Uterus (tissue), 4 donors: ENCODE data around the gene MOGAT1. TPM values are rescaled to one million over a fixed set of nuclear protein-coding genes. Genes with fewer than 3 reads are reported as not detected.

Experiments used
- DNase-seq, 2 donors: peaks; one replicate each; pipeline ENCODE4 v3.0.0-alpha.2; 2019 to 2020
- H3K27ac ChIP-seq, 2 donors: fragments of 200-600 bp; sonication (generic); 1 replicate in 1 of 2; 2 replicates in 1 of 2; pipeline ENCODE4 v1.5.1; 2016 to 2018
- H3K27me3 ChIP-seq, 2 donors: fragments of 200-600 bp; sonication (generic); one replicate each; pipeline ENCODE4 v1.5.1; 2018 to 2019; ENCODE audit warnings: control low read depth in 1 of 2
- H3K36me3 ChIP-seq, 2 donors: fragments of 200-600 bp; sonication (generic); one replicate each; pipeline ENCODE4 v1.5.1; 2019; ENCODE audit warnings: control low read depth in 1 of 2
- H3K4me1 ChIP-seq, 2 donors: fragments of 200-600 bp; sonication (generic); one replicate each; pipeline ENCODE4 v1.5.1; 2018 to 2019; ENCODE audit warnings: control low read depth in 1 of 2
- H3K4me3 ChIP-seq, 2 donors: fragments of 200-600 bp; sonication (generic); 1 replicate in 1 of 2; 2 replicates in 1 of 2; pipeline ENCODE4 v1.5.1; 2018 to 2019; ENCODE audit warnings: mild to moderate bottlenecking in 1 of 2
- H3K9me3 ChIP-seq, 2 donors: fragments of 200-600 bp; sonication (generic); one replicate each; pipeline ENCODE4 v1.5.1; 2019; ENCODE audit warnings: control low read depth in 1 of 2
- POLR2A ChIP-seq, 2 donors: fragments of 450-650 bp; IDR thresholded peaks; one replicate each; pipeline ENCODE4 v1.6.1; 2016; ENCODE audit warnings: antibody characterized with exemption in 2 of 2, mild to moderate bottlenecking in 1 of 2, moderate library complexity in 1 of 2
- intact Hi-C: fragments of 100-400 bp; cut with DNase I; formaldehyde crosslinking; loops from one replicate; pipeline ENCODE4 v1.15.1; 2023; ENCODE audit warnings: low total_unique reads
- total RNA-seq, 4 donors: library from RNA; depleted of rRNA in 3 of 4; stranded (reverse); fragments of >200 nt in 3 of 4; gene quantifications; one replicate each; pipeline versions ENCODE4 v1.1.0 to v1.2.4, GENCODE V29; 2014 to 2023
- TF ChIP-seq, protein P1 (sequence below), 4 experiments: fragments of 200-600 bp in 2 of 4; fragments of 450-650 bp in 2 of 4; sonication (generic) in 2 of 4; IDR thresholded peaks; one replicate each; pipeline ENCODE4 v1.5.1; 2016 to 2019; ENCODE audit warnings: antibody characterized with exemption in 4 of 4, mild to moderate bottlenecking in 2 of 4, moderate library complexity in 1 of 4
- donor health status: DM: yes; HTN: yes; CAD: no.

The MOGAT1 gene
- total RNA-seq, 4 donors from 2014 or later, result not detected

DNA sequence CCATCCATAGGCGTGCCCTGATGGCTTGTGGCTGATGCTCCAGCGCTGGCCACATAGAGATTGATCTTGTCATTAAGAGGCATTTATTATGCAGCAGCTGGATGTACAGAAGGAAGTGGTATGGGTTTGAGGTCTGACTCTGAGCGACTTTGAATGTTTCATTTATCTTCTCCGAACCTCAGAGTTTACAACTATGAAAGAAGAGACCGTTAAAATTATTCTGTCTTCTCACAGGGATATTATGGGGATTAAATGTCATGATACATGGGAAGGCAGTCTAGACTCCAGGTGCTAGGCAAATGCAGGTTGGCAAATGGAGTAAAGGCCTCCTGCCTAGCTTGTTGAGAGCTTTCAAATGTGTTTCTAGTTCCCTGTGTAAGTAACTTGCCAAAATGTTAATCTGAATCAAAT lies 30.3 kb downstream of the MOGAT1 start:
- H3K27ac ChIP-seq, result no peak overlapping the region
- peaks cover 0 to 5% of the 10 kb centered on the region in 2 donors for H3K27me3 ChIP-seq
- no peaks in the 10 kb centered on the region for H3K4me1 ChIP-seq
- H3K36me3 ChIP-seq, result no peaks in the 10 kb centered on the region
- intact Hi-C loops, result loop anchor here (10.0 kb wide), 1 partner anchor 203 kb away; no protein-coding TSS in a partner anchor
- TF ChIP-seq POLR2A (IDR thresholded peaks at IDR 0.05), result no peak
- TF ChIP-seq, protein P1, sequence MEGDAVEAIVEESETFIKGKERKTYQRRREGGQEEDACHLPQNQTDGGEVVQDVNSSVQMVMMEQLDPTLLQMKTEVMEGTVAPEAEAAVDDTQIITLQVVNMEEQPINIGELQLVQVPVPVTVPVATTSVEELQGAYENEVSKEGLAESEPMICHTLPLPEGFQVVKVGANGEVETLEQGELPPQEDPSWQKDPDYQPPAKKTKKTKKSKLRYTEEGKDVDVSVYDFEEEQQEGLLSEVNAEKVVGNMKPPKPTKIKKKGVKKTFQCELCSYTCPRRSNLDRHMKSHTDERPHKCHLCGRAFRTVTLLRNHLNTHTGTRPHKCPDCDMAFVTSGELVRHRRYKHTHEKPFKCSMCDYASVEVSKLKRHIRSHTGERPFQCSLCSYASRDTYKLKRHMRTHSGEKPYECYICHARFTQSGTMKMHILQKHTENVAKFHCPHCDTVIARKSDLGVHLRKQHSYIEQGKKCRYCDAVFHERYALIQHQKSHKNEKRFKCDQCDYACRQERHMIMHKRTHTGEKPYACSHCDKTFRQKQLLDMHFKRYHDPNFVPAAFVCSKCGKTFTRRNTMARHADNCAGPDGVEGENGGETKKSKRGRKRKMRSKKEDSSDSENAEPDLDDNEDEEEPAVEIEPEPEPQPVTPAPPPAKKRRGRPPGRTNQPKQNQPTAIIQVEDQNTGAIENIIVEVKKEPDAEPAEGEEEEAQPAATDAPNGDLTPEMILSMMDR (IDR thresholded peaks at IDR 0.05), result no peak
- H3K9me3 ChIP-seq, result no peaks in the 10 kb centered on the region
- no peak overlapping the region for H3K4me3 ChIP-seq
- DNase-seq, result no peak

DNA sequence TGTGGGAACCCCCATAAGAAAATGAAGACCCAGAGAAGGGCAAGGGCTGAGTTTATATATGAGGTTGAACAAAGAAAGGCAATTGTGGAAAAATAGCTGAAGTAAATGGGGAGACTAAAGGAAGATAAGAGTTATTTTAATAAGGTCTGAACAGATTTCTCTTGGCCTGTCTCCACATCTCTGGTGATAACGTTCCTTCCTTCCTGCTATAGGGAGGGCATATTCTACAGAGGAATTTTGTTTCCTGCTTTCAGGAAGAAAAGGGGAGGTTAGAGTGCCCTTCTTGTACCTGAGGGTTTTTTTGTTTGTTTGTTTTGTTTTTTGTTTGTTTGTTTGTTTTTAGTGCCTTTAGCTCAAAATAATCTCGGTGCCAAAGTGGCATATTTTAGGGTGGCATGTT lies 31.6 kb downstream of the MOGAT1 start:
- intact Hi-C loops, result loop anchor here (10.0 kb wide), 1 partner anchor 202 kb away; no protein-coding TSS in a partner anchor
- no peak overlapping the region for H3K27ac ChIP-seq

DNA sequence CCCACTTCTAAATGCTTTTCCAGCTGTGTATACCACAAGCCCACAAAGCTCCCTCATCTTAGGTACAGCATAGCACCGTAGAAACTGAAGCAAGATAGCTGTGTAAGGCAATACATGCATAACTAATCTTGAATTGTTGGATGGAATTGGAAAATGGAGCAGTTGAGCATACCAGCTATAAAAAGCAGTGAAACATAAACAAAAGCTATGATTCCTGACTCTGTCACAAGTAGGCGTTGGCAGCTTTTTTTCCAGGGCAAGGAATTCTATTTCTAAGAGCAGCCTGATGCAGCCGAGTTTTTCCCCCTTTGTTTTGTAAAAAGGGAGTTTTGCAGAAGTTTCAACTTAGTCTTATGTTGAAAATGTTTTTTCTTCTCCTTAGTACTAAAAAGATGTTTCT lies 32.4 kb downstream of the MOGAT1 start:
- intact Hi-C loops, result loop anchor here (10.0 kb wide), 1 partner anchor 201 kb away; no protein-coding TSS in a partner anchor
- Histone ChIP-seq H3K27me3 (peaks cover 0 to 5% of the 10 kb centered on the region in 2 donors), H3K9me3 (no peaks in the 10 kb centered on the region), H3K4me1 (no peaks in the 10 kb centered on the region), H3K4me3 (no peak overlapping the region), H3K36me3 (no peaks in the 10 kb centered on the region), H3K27ac (no peak overlapping the region)
- no peak for DNase-seq
- TF ChIP-seq, protein P1 (IDR thresholded peaks at IDR 0.05), result no peak
- TF ChIP-seq POLR2A (IDR thresholded peaks at IDR 0.05), result no peak

More for the DNA sequence above, 31.6 kb downstream of the MOGAT1 start:
- DNase-seq, result no peak
- Histone ChIP-seq H3K36me3 (no peaks in the 10 kb centered on the region), H3K27me3 (peaks cover 0 to 5% of the 10 kb centered on the region in 2 donors), H3K4me1 (no peaks in the 10 kb centered on the region), H3K9me3 (no peaks in the 10 kb centered on the region), H3K4me3 (no peak overlapping the region)
- no peak for TF ChIP-seq POLR2A (IDR thresholded peaks at IDR 0.05)
- TF ChIP-seq, protein P1 (IDR thresholded peaks at IDR 0.05), result no peak

GRCh38 chr2:222706616-222707015 lies 35.2 kb downstream of the MOGAT1 start:
- intact Hi-C loops, result loop anchor here (10.0 kb wide), 1 partner anchor 198 kb away; no protein-coding TSS in a partner anchor
- H3K27ac ChIP-seq, result no peak overlapping the region

GRCh38 chr2:222707102-222707688 lies 35.7 kb downstream of the MOGAT1 start:
- TF ChIP-seq, protein P1 (IDR thresholded peaks at IDR 0.05), result no peak
- no peak for TF ChIP-seq POLR2A (IDR thresholded peaks at IDR 0.05)
- Histone ChIP-seq H3K27me3 (peaks cover 0 to 5% of the 10 kb centered on the region in 2 donors), H3K36me3 (no peaks in the 10 kb centered on the region), H3K9me3 (no peaks in the 10 kb centered on the region), H3K4me3 (no peak overlapping the region), H3K4me1 (no peaks in the 10 kb centered on the region), H3K27ac (no peak overlapping the region)
- no peak for DNase-seq
- intact Hi-C loops, result loop anchor here (10.0 kb wide), 1 partner anchor 198 kb away; no protein-coding TSS in a partner anchor

More at GRCh38 chr2:222706616-222707015, 35.2 kb downstream of the MOGAT1 start:
- peaks cover 0 to 5% of the 10 kb centered on the region in 2 donors for H3K27me3 ChIP-seq
- no peaks in the 10 kb centered on the region for H3K36me3 ChIP-seq
- no peaks in the 10 kb centered on the region for H3K9me3 ChIP-seq
- TF ChIP-seq POLR2A (IDR thresholded peaks at IDR 0.05), result no peak
- TF ChIP-seq, protein P1 (IDR thresholded peaks at IDR 0.05), result no peak
- no peak for DNase-seq
- no peaks in the 10 kb centered on the region for H3K4me1 ChIP-seq
- H3K4me3 ChIP-seq, result no peak overlapping the region
